ENCODE results near the gene TRDMT1.

Gene TRDMT1, protein sequence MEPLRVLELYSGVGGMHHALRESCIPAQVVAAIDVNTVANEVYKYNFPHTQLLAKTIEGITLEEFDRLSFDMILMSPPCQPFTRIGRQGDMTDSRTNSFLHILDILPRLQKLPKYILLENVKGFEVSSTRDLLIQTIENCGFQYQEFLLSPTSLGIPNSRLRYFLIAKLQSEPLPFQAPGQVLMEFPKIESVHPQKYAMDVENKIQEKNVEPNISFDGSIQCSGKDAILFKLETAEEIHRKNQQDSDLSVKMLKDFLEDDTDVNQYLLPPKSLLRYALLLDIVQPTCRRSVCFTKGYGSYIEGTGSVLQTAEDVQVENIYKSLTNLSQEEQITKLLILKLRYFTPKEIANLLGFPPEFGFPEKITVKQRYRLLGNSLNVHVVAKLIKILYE

DNA sequence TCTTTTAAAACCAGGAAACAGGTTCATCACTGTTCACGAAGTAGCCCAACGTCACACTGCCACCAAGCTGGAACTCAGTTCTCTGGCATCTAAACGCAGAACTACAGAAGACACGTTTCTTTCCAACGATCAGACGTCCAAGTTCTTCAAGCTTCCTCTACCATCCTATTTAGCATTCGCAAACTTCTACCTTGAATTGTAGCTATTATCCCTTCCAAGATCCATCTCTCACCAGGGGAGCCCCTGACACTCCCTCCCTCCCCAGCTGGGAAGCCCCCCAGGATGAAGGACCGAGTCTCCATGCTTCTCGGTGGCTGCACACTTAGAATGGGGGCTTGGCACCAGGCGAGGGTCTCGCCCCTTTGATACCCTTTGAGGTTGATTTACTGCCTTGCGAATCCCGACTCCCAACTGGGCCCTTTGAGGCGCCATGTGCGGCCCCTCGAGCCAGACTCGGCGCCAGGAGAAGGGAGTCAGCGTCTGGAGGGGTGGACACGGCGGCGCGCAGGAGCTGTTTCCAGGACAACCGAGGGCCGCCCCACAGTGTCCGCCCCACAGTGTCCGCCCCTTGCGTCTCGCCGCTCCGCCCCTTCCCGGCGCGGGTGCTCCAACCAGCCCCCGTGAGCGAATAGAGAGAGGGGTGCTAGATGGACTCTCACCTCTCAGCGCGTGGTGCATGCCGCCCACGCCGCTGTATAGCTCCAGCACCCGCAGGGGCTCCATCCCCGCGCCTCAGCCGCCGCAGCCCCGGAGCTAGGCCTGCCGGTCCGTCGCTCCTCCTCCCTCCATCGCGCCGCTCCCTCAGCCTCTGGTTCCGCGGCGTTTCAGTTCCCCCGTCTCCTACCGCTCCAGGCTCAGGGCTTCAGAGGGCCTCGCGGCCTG, at the start of gene TRDMT1:
TSS of gene TRDMT1 (minus strand) at position 761 of the 882 bp plus-strand sequence. CDS start at position 723, 38 bp downstream.
- DNase-seq = peak; percentile 83

DNA sequence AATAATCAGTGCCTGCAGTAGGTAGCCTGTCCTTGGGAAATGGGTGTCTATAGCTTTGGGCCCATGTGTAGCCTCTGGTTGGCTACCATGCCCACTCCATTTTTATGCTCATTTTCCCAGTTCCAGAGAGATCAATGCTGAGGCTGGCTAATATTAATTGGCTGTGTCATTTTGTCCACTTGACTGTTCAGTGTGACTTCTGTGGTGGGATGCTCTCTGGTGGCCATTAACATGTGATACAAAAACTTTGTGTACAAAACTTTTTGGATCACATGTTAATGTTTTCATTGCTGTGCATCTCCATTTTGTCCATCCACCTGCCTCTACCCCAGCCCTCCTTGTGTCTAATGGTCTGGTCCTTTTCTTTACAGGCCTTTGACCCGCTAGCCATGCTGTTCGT, 49.3 kb upstream of the TRDMT1 start:
- no peak for DNase-seq

- peak; percentile 23 for DNase-seq
Measured at GRCh38 chr10:17249820-17250219, 48.3 kb upstream of the TRDMT1 start.

DNA sequence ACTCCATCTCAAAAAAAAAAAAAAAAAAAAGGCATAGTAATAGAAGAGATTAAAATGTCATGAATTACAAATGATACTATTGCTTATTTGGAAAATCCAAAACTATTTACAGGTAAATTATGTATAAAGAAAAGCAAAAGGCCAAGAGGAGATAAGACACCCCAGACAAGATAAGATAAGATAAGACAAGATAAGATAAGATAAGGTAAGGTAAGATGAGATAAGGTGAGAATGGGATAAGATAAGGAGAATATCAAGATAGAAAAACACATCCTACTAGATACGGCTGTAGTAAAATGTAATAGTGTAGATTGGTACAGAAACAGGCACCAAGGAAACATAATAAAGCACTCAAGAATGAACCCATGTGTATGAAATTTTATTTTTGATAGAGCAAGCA, 47.5 kb upstream of the TRDMT1 start:
- no peak for DNase-seq

GRCh38 chr10:17247210-17247609, 45.7 kb upstream of the TRDMT1 start:
- peak; percentile 75 for DNase-seq

GRCh38 chr10:17244700-17245365, 43.4 kb upstream of the TRDMT1 start:
- DNase-seq = peak; percentile 11

- DNase-seq = no peak
Measured at GRCh38 chr10:17241611-17242333, 40.3 kb upstream of the TRDMT1 start.

DNA sequence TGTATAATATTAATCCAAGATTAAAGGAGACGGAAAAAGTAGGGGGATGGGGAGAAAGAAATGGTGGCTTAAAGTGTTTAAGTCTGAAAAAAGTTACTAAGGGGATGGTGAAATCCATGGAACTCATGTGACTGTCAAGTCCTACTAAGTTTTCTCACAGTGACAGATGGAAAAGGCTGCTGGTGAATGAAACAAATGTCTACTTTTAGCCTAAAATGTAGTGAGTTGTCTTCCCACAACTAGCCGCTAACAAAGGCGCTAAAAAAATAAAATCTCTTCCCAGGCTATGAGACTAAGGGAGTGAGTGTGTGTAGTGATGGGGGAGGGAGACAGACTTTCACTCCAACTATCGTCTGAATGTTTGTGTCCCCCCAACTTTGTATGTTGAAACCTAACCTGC, 39.1 kb upstream of the TRDMT1 start:
- no peak for DNase-seq

GRCh38 chr10:17240096-17240495, 38.6 kb upstream of the TRDMT1 start:
- no peak for DNase-seq

DNA sequence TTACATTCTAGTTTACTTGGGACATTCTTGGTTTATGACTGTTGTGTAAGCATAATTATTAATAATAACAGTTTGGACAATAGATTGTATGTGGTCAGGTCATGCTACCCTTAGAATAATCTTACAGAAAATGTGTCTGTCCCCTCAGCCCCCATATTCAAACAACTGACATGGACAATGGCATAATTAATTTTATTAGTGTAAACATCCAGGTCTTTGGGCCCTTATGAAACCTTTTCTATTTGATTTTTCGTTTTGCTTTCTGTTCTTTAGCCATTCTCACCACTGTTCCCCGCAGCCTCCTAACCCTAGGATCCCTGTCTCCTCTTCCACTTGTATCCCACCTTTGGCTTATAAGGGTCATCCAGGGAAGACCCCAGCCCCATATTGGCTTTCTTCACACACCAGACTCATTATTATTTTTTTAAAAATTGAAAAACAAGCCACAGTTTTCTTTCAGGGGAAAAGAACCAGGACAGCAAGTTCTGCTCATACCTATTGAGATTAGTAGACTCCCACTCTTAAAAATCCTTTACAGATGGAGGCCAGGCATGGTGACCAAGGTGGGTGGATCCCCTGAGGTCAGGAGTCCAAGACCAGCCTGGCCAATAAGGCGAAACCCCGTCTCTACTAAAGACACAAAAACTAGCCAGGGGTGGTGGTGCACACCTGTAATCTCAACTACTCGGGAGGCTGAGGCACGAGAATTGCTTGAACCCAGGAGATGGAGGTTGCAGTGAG, 38.0 kb upstream of the TRDMT1 start:
- DNase-seq = no peak

DNA sequence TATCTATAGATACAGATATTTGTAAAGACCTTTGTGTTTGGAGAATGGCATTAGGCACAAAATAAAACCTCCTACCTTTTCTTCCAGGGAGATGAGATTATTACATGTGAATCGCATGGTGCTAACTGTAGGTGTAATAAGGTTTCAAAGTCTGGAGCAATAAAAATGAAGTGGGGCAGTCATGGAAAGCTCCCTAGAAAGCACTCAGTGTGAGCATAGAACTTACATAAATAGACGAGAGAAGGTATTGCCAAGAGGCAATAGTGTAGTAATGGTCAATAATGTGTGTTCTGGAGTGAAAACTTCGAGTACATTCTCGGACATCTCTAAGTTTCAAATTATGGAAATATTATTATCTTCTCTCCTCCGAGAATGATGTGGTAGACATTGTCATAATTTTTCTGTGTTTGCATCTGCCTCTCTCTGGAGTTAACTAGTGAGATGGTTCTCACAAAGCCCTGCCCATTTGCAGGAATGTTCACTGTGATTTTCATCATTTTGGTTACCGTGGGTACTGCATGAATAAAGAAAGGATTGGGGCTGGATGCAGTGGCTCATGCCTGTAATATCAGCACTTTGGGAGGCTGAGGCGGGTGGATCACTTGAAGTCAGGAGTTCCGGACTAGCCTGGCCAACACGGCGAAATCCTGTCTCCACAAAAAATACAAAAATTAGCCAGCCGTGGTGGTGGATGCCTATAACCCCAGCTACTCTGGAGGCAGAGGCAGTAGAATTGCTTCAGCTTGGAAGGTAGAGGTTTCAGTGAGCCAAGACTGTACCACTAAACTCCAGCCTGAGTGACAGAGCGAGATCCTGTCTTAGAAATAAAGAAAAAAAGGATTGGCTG, 37.2 kb upstream of the TRDMT1 start:
- DNase-seq = no peak

GRCh38 chr10:17237915-17238444, 36.5 kb upstream of the TRDMT1 start:
- no peak for DNase-seq

DNA sequence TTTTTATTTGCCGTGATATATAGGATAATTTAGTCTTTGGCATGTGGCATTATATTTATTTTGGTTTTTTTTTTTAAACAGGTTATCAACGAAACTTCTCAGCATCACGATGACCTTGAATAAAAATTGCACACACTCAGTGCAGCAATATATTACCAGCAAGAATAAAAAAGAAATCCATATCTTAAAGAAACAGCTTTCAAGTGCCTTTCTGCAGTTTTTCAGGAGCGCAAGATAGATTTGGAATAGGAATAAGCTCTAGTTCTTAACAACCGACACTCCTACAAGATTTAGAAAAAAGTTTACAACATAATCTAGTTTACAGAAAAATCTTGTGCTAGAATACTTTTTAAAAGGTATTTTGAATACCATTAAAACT, 35.7 kb upstream of the TRDMT1 start:
- DNase-seq = no peak

- no peak for DNase-seq
Measured at GRCh38 chr10:17236468-17237148, 35.1 kb upstream of the TRDMT1 start.

GRCh38 chr10:17235136-17235535, 33.7 kb upstream of the TRDMT1 start:
- no peak for DNase-seq

DNA sequence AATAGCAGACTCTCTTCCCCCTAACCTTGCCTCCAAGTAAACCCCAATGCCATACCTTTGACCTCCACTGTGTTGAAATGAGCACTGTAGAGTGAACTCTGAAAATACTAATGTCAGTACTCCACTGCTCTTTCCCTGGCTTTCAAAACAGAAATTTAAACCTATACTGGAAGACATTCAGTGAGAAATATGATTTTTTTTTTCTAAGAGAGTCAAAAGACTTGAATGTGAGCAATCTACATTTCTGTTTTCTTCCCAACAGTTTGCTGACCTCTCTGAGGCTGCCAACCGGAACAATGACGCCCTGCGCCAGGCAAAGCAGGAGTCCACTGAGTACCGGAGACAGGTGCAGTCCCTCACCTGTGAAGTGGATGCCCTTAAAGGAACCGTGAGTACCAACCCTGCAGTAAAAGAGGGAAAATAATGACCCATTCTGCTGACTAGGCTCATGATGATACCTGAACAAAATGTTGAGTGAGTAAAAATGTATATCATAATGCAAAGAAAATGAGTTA, 33.0 kb upstream of the TRDMT1 start:
- no peak for DNase-seq

DNA sequence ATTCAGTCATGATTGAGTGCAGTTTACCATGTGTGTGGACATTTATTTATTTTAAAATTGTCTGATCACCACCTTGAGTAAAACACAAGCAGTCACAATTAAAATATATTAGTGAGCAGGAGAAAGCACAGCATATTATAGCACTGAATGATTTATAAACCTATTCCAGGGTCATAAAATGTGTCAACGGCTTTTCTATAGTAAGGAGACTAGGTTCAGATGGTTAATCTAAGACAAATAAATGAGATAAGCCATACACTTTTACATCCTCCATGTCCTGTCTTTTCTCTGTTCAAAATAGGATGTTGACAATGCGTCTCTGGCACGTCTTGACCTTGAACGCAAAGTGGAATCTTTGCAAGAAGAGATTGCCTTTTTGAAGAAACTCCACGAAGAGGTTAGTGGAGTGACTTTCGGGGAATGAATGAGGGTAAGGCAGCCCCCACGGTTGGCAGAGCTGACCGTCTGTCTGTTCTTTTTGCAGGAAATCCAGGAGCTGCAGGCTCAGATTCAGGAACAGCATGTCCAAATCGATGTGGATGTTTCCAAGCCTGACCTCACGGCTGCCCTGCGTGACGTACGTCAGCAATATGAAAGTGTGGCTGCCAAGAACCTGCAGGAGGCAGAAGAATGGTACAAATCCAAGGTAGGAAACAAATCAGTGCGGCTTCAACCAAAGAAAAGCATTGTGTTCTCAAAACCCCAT, 32.0 kb upstream of the TRDMT1 start:
- no peak for DNase-seq

- DNase-seq = no peak
Measured at GRCh38 chr10:17232276-17232960, 30.9 kb upstream of the TRDMT1 start.

- DNase-seq = no peak
Measured at GRCh38 chr10:17231788-17232187, 30.3 kb upstream of the TRDMT1 start.
